PC-3 (cell line): ENCODE data around the gene MAP2K5. TPM values are rescaled to one million over a fixed set of nuclear protein-coding genes. Genes with fewer than 3 reads are reported as not detected.

Experiments used
- ATAC-seq: fragments of 200-7000 bp; cut with Tn5 transposase; 2 replicates; pipeline ENCODE4 v1.9.1; 2020; ENCODE audit warnings: mild to moderate bottlenecking, moderate library complexity
- BruUV-seq: library from RNA; stranded (reverse); fragments of 400-500 nt; replicated peaks from 2 replicates; lab custom pipeline; 2021; lab: Mats Ljungman, UMichigan
- CTCF ChIA-PET: fragments of 300-600 bp; sonication (Branson Sonifier 250); formaldehyde crosslinking; loops from one replicate; lab custom pipeline; 2022; ENCODE audit warnings: antibody characterized with exemption; lab: Charles Lee
- POLR2A ChIA-PET: fragments of 300-600 bp; sonication (Branson Sonifier 250); formaldehyde crosslinking; loops from one replicate; lab custom pipeline; 2022; ENCODE audit warnings: antibody characterized with exemption; ENCODE audit not compliant: unreplicated experiment; lab: Charles Lee
- DNase-seq: peaks from one replicate; pipeline ENCODE4 v3.0.0-alpha.2; 2015
- H2AFZ ChIP-seq: fragments of 300-600 bp; sonication (generic); 2 replicates; pipeline ENCODE4 v1.6.0; 2016; ENCODE audit warnings: antibody characterized with exemption, low read length
- H3F3A ChIP-seq: fragments of 300-600 bp; sonication (generic); one replicate; pipeline ENCODE4 v1.6.0; 2017; ENCODE audit warnings: antibody characterized with exemption, low read length, control low read depth, mild to moderate bottlenecking; ENCODE audit not compliant: unreplicated experiment
- H3K27ac ChIP-seq: fragments of 300-600 bp; sonication (generic); 2 replicates; pipeline ENCODE4 v1.5.1; 2016; ENCODE audit warnings: mild to moderate bottlenecking, low read length
- H3K27me3 ChIP-seq: fragments of 300-600 bp; sonication (generic); 2 replicates; pipeline ENCODE4 v1.6.1; 2016; ENCODE audit warnings: low read length, mixed read lengths
- H3K36me3 ChIP-seq: fragments of 300-600 bp; sonication (generic); 2 replicates; pipeline ENCODE4 v1.6.1; 2016; ENCODE audit warnings: low read depth, mixed run types, low read length, mixed read lengths
- H3K4me1 ChIP-seq: fragments of 300-600 bp; sonication (generic); 2 replicates; pipeline ENCODE4 v1.5.1; 2016; ENCODE audit warnings: low read length; ENCODE audit not compliant: insufficient read depth
- H3K4me2 ChIP-seq: fragments of 300-600 bp; sonication (generic); 2 replicates; pipeline ENCODE4 v1.6.0; 2016; ENCODE audit warnings: low read length
- H3K4me3 ChIP-seq: fragments of 300-600 bp; sonication (generic); 2 replicates; pipeline ENCODE4 v1.5.1; 2016; ENCODE audit warnings: mild to moderate bottlenecking, low read length, mixed read lengths
- H3K79me2 ChIP-seq: fragments of 300-600 bp; sonication (generic); 2 replicates; pipeline ENCODE4 v1.6.1; 2017; ENCODE audit warnings: low read length, mixed read lengths
- H3K9ac ChIP-seq: fragments of 300-600 bp; sonication (generic); 2 replicates; pipeline ENCODE4 v1.6.0; 2016; ENCODE audit warnings: mild to moderate bottlenecking, low read length
- H3K9me2 ChIP-seq: fragments of 300-600 bp; sonication (generic); replicated peaks from 2 replicates; pipeline ENCODE4 v1.6.1; 2016; ENCODE audit warnings: mixed run types, low read length, mixed read lengths
- H3K9me3 ChIP-seq: fragments of 300-600 bp; sonication (generic); 2 replicates; pipeline ENCODE4 v1.6.1; 2016; ENCODE audit warnings: low read length, mixed read lengths
- H4K20me1 ChIP-seq: fragments of 300-600 bp; sonication (generic); 2 replicates; pipeline ENCODE4 v1.6.1; 2016; ENCODE audit warnings: low read length, mixed read lengths
- CTCF ChIP-seq: fragments of 300-600 bp; sonication (generic); conservative IDR thresholded peaks from 2 replicates; pipeline ENCODE4 v1.5.1; 2017; ENCODE audit warnings: antibody characterized with exemption, low read depth, mild to moderate bottlenecking, low read length
- EZH2 ChIP-seq: fragments of 300-600 bp; sonication (generic); IDR thresholded peaks from one replicate; pipeline ENCODE4 v1.6.1; 2017; ENCODE audit warnings: antibody characterized with exemption, mild to moderate bottlenecking, low read length; ENCODE audit not compliant: unreplicated experiment
- EZH2phosphoT487 ChIP-seq: fragments of 300-600 bp; sonication (generic); IDR thresholded peaks from 2 replicates; pipeline ENCODE4 v1.6.1; 2018; ENCODE audit warnings: mild to moderate bottlenecking, antibody characterized with exemption, low read length, borderline replicate concordance
- intact Hi-C: fragments of 100-400 bp; cut with micrococcal nuclease; formaldehyde crosslinking; loops from 2 replicates; pipeline ENCODE4 v1.9.0; 2023
- total RNA-seq: library from RNA; depleted of rRNA; stranded (reverse); fragments of >200 nt; gene quantifications from 2 replicates; pipeline ENCODE4 v1.2.3, GENCODE V29; 2014

MAP2K5 gene
- total RNA-seq, 1 experiment from 2014 or later = 5.5 TPM

- Histone ChIP-seq H3K27ac (no peak overlapping the region), H3K4me1 (peaks cover 9% of the 10 kb centered on the region), H3F3A (no peaks in the 10 kb centered on the region), H3K4me2 (no peak overlapping the region), H3K9ac (no peak overlapping the region), H4K20me1 (no peaks in the 10 kb centered on the region), H3K79me2 (no peaks in the 10 kb centered on the region), H3K9me3 (no peaks in the 10 kb centered on the region), H3K4me3 (no peak overlapping the region), H3K27me3 (no peaks in the 10 kb centered on the region), H3K9me2 (no peaks in the 10 kb centered on the region), H3K36me3 (no peaks in the 10 kb centered on the region), H2AFZ (no peak overlapping the region)
- intact Hi-C loops = no loop called here
- POLR2A ChIA-PET = no interaction called here
- ATAC-seq (no peak), DNase-seq (no peak)
- CTCF ChIA-PET = no interaction called here
- no TSS peak for BruUV-seq
- TF ChIP-seq EZH2phosphoT487 (no peak), EZH2 (no peak)
Observed at GRCh38 chr15:67745073-67746006, 202.8 kb downstream of the MAP2K5 start.

- CTCF ChIA-PET = no interaction called here
Observed at GRCh38 chr15:67746022-67746421, 203.5 kb downstream of the MAP2K5 start.

GRCh38 chr15:67746450-67746849, 203.9 kb downstream of the MAP2K5 start:
- POLR2A ChIA-PET = no interaction called here
- no peak for ATAC-seq
- H3K4me2 ChIP-seq = no peak overlapping the region
- no peak overlapping the region for H3K27ac ChIP-seq
- H3K4me1 ChIP-seq = peaks cover 9% of the 10 kb centered on the region
- no peaks in the 10 kb centered on the region for H3K36me3 ChIP-seq
- TF ChIP-seq CTCF = no peak
- TF ChIP-seq EZH2 = no peak
- TF ChIP-seq EZH2phosphoT487 = no peak
- H3K9me2 ChIP-seq = no peaks in the 10 kb centered on the region
- peak; percentile 48 for DNase-seq
- CTCF ChIA-PET = no interaction called here
- H3K9ac ChIP-seq = no peak overlapping the region
- no peaks in the 10 kb centered on the region for H4K20me1 ChIP-seq
- no peak overlapping the region for H2AFZ ChIP-seq
- H3K27me3 ChIP-seq = no peaks in the 10 kb centered on the region
- no TSS peak for BruUV-seq
- no peak overlapping the region for H3K4me3 ChIP-seq
- H3K9me3 ChIP-seq = no peaks in the 10 kb centered on the region
- H3K79me2 ChIP-seq = no peaks in the 10 kb centered on the region
- intact Hi-C loops = no loop called here
- H3F3A ChIP-seq = no peaks in the 10 kb centered on the region

More at GRCh38 chr15:67746022-67746421, 203.5 kb downstream of the MAP2K5 start:
- no peaks in the 10 kb centered on the region for H3K9me2 ChIP-seq
- TF ChIP-seq EZH2phosphoT487 (no peak), EZH2 (no peak), CTCF (no peak)
- H3K9ac ChIP-seq = no peak overlapping the region
- no TSS peak for BruUV-seq
- no peaks in the 10 kb centered on the region for H3K9me3 ChIP-seq
- H4K20me1 ChIP-seq = no peaks in the 10 kb centered on the region
- H3K36me3 ChIP-seq = no peaks in the 10 kb centered on the region
- DNase-seq (no peak), ATAC-seq (no peak)
- no peak overlapping the region for H3K4me2 ChIP-seq
- no peaks in the 10 kb centered on the region for H3K27me3 ChIP-seq
- no peak overlapping the region for H2AFZ ChIP-seq
- no peak overlapping the region for H3K27ac ChIP-seq
- peaks cover 9% of the 10 kb centered on the region for H3K4me1 ChIP-seq
- no peak overlapping the region for H3K4me3 ChIP-seq
- POLR2A ChIA-PET = no interaction called here
- intact Hi-C loops = no loop called here
- no peaks in the 10 kb centered on the region for H3F3A ChIP-seq
- H3K79me2 ChIP-seq = no peaks in the 10 kb centered on the region
